Thymus (tissue), 11 donors: ENCODE measurements around the gene PLA2G4C. TPM values are rescaled to one million over a fixed set of nuclear protein-coding genes. Genes with fewer than 3 reads are reported as not detected.

ENCODE experiments used
- DNase-seq, 9 donors: peaks; one replicate each; pipeline ENCODE4 v3.0.0-alpha.2; 2013; ENCODE audit warnings: low spot score in 9 of 9, low read depth in 6 of 9, missing footprints in 1 of 9
- H3K27ac ChIP-seq, 2 donors: one replicate each; pipeline ENCODE4 v1.5.1; 2013; ENCODE audit warnings: control low read depth in 1 of 2, low read depth in 1 of 2, low read length in 1 of 2, mild to moderate bottlenecking in 1 of 2, moderate library complexity in 1 of 2
- H3K27me3 ChIP-seq, 2 donors: one replicate each; pipeline ENCODE4 v1.5.1; 2013; ENCODE audit warnings: low read length in 1 of 2; ENCODE audit not compliant: control insufficient read depth in 2 of 2, insufficient read depth in 1 of 2
- H3K36me3 ChIP-seq, 2 donors: one replicate each; pipeline ENCODE4 v1.5.1; 2013; ENCODE audit warnings: low read length in 1 of 2, mild to moderate bottlenecking in 1 of 2, moderate library complexity in 1 of 2; ENCODE audit not compliant: control insufficient read depth in 2 of 2, insufficient read depth in 2 of 2
- H3K4me1 ChIP-seq, 2 donors: one replicate each; pipeline ENCODE4 v1.5.1; 2013; ENCODE audit warnings: low read length in 2 of 2; ENCODE audit not compliant: control insufficient read depth in 2 of 2, insufficient read depth in 2 of 2
- H3K4me3 ChIP-seq, 2 donors: one replicate each; pipeline ENCODE4 v1.5.1; 2013; ENCODE audit warnings: low read length in 2 of 2, control low read depth in 1 of 2, mild to moderate bottlenecking in 1 of 2
- H3K9me3 ChIP-seq, 2 donors: one replicate each; pipeline ENCODE4 v1.5.1; 2013; ENCODE audit warnings: low read length in 1 of 2, mild to moderate bottlenecking in 1 of 2; ENCODE audit not compliant: control insufficient read depth in 2 of 2, insufficient read depth in 1 of 2
- WGBS: extraction: QIAGEN DNeasy Blood & Tissue Kit; methylation state at CpG from one replicate; pipeline ENCODE4 v1.1.7; 2013; 5-methylcytosine and 5-hydroxymethylcytosine counted together
- polyA plus RNA-seq: library from polyadenylated mRNA; stranded (reverse); fragments of 200-250 nt; gene quantifications from one replicate; pipeline ENCODE4 v1.2.3, GENCODE V29; 2013
- total RNA-seq: library from RNA; stranded (reverse); fragments of 120-200 nt; gene quantifications from one replicate; pipeline ENCODE4 v1.2.4, GENCODE V29; 2013
- donor health status: healthy.

PLA2G4C gene
- total and polyA plus RNA-seq, 2 donors = 8.1 to 15.0 TPM

DNA sequence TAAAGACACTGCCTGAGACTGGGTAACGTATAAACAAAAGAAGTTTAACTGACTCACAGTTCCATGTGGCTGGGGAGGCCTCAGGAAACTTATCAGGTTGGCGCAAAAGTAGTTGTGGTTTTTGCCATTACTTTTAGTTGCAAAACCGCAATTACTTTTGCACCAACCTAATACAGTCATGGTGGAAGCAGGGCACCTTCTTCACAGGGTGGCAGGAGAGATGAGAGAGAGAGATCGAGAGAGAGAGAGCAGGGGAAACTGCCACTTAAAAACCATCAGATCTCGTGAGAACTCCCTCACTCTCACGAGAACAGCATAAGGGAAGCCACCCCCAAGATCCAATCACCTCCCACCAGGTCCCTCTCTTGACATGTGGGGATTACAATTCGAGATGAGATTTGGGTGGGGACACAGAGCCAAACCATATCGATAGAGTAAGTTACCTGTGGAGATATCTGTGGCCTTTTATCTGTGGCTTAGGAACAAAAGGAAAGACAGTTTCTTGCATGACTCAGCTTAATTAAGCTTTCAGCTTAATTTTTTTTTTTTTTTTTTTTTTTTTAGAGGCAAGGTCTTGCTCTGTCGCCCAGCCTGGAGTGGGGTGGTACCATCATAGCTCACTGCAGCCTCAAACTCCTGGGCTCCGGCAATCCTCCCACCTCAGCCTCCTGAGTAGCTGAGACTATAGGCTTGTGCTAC lies 59.1 kb downstream of the PLA2G4C start:
- H3K27ac ChIP-seq = no peak overlapping the region
- no peak overlapping the region for H3K4me3 ChIP-seq
- WGBS = 77% methylated on average over 10 of the region's 10 CpGs

DNA sequence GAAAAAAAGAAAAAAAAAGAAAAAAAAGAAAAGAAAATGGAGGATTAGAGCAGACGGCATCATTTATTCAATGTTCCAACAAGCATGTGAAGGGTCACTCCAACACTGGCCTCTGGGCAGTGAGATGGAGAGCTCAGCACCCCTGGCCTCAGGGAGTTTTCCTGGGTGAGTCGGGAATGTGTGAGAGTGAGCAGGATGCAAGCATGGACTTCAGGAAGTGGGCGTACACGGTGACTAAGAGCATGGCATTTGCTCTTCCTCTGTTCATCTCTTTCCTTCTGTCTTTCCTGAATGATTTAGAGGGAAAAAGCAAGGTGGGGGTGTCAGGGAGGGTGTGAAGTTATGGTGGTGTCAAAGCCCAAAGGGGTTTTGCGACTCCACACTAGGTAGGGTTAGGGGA lies 66.1 kb downstream of the PLA2G4C start:
- Histone ChIP-seq H3K36me3 (no peaks in the 10 kb centered on the region), H3K9me3 (peaks cover 0 to 3% of the 10 kb centered on the region in 2 donors), H3K27ac (no peak overlapping the region), H3K4me3 (no peak overlapping the region), H3K27me3 (no peaks in the 10 kb centered on the region), H3K4me1 (no peaks in the 10 kb centered on the region)
- WGBS = 88% methylated on average over 5 of the region's 5 CpGs
- DNase-seq = no peak

More for the DNA sequence above, 59.1 kb downstream of the PLA2G4C start:
- Histone ChIP-seq H3K36me3 (no peaks in the 10 kb centered on the region), H3K9me3 (no peaks in the 10 kb centered on the region), H3K27me3 (no peaks in the 10 kb centered on the region), H3K4me1 (no peaks in the 10 kb centered on the region)
- no peak for DNase-seq

DNA sequence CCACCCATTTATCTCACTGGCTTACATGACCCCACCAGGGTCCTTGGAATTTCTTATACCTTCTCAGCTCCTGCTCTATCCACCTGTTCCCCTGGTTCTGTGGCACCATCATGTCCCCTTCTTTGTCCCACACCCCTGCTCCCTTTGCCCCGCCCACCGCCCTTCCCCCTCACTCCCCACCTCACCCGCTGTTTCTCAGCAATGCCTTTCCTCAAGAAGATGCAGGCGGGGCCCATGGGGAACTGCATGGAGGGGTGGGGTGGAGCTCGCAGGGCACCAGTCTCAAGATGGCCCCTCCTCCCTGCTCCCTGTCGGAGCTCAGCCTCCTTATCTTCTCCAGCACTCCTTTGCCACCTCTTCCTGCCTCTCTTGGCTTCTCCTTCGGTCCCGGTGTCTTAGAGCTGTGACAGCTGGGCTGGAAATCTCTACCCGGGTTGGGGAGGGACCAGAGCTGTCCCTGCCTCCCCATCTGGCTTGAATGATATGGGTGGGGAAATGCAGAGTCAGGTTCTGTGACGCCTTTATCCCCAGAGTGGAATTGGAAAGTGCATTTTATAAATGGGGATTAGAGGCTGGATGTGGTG lies 66.8 kb downstream of the PLA2G4C start, which contains the start of gene CABP5:
TSS of gene CABP5 (minus strand) at position 405 of the 584 bp plus-strand sequence. CDS start at position 248, 157 bp downstream.
- H3K27ac ChIP-seq = no peak within 1 kb of the TSS
- H3K36me3 ChIP-seq = no peaks in the 10 kb centered on the region
- DNase-seq = no peak
- 77% methylated on average over 10 of the region's 10 CpGs for WGBS
- no peaks in the 10 kb centered on the region for H3K4me1 ChIP-seq
- no peak within 1 kb of the TSS for H3K4me3 ChIP-seq
- no peaks in the 10 kb centered on the region for H3K27me3 ChIP-seq
- peaks cover 0 to 3% of the 10 kb centered on the region in 2 donors for H3K9me3 ChIP-seq

DNA sequence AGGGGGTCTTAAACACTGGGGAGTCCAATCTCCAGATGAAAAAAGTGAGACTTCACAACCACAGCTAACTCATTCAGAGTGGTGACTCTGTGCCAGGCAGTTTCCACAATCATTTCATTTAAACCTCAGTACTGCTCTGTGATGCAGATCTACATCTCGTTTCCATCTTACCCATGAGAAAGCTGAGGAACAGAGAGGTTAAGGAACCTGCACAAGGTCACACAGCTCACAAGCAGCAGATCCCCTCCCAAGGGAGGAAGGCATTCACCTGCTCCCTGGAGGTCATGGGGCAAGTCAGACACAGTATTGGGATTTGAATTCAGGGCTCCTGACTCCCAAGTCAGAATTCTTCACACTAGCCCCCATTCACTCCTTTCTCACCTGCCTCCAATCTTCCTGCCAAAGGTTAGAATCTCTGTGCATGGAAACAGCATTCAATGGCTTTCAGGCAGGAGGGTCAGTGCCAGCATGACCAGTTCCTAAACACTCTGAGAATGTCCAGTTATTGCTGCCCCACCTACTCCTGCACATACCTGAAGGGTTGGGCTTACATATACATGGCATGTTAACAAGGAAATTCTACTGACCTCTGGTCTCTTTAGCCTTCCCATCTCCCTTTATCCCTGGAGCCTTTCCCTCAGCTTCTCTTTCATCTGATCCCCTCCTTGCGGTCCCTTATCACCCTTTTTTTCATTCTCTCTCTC lies 68.6 kb downstream of the PLA2G4C start:
- Histone ChIP-seq H3K4me1 (no peaks in the 10 kb centered on the region), H3K9me3 (peaks cover 0 to 3% of the 10 kb centered on the region in 2 donors), H3K36me3 (no peaks in the 10 kb centered on the region), H3K27me3 (no peaks in the 10 kb centered on the region), H3K27ac (no peak overlapping the region), H3K4me3 (no peak overlapping the region)
- 79% methylated on average over 2 of the region's 2 CpGs for WGBS
- DNase-seq = no peak

DNA sequence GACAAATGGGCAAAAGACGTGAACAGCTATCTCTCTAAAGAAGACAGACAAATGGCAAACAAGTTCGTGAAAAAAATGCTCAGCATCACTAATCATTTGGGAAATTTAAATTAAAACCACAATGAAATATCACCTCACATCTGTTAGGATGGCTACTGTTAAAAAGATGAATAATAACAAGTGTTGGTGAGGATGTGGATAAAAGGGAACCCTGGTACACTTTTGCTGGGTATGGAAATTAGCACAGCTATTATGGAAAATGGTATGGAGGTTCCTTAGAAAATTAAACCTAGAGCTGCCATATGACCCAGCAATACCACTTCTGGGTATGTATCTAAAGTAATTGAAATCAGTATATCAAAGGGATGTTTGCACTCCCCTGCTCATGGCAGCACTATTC lies 73.9 kb downstream of the PLA2G4C start:
- no peaks in the 10 kb centered on the region for H3K36me3 ChIP-seq
- no peaks in the 10 kb centered on the region for H3K27me3 ChIP-seq
- 94% methylated on average over 2 of the region's 2 CpGs for WGBS
- H3K9me3 ChIP-seq = no peaks in the 10 kb centered on the region
- no peak overlapping the region for H3K27ac ChIP-seq
- DNase-seq = no peak
- no peak overlapping the region for H3K4me3 ChIP-seq
- no peaks in the 10 kb centered on the region for H3K4me1 ChIP-seq

DNA sequence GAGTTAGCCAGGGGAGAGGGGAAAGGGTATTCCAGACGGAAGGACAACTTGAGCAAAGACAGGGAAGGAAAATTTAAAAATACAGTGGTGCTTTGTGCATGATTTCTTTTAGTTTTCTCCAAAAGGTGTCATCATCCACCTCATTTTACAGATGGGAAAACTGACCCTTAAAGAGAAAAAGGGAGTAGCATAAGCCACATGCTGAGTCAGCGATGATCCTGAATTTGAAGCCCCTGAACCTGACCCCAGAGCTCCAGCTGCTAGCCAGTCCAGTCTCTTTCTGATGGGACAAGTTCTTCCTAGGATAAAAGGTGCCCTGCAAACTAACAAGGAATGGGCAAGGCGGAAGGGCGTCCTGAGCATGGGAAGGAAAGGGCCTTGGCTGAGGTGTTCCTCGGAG lies 77.0 kb downstream of the PLA2G4C start:
- WGBS = 78% methylated on average over 5 of the region's 5 CpGs
- DNase-seq = no peak
- Histone ChIP-seq H3K4me1 (no peaks in the 10 kb centered on the region), H3K9me3 (no peaks in the 10 kb centered on the region), H3K27ac (no peak overlapping the region), H3K4me3 (no peak overlapping the region), H3K36me3 (no peaks in the 10 kb centered on the region), H3K27me3 (no peaks in the 10 kb centered on the region)

DNA sequence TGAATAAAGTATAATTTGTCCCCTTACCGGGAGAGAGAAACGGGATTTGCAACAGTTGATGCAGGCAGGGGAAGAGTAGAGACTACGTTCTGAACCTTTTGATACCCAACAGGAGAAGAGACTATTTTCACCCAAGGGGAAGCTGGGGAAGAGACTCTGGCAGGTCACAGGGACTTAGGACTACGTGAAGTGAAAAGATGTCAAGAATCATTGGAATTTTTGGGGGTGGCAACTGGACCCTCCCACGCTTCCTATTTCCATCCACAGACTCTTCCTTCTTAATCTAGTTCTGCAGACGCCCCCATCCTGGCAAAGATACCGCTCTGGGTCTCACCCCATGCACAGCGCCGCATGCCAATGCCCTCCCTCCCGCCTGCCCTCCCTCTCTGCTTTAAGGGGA lies 80.5 kb downstream of the PLA2G4C start:
- no peaks in the 10 kb centered on the region for H3K9me3 ChIP-seq
- no peaks in the 10 kb centered on the region for H3K27me3 ChIP-seq
- no peak overlapping the region for H3K4me3 ChIP-seq
- DNase-seq = no peak
- no peak overlapping the region for H3K27ac ChIP-seq
- no peaks in the 10 kb centered on the region for H3K36me3 ChIP-seq
- 78% methylated on average over 10 of the region's 10 CpGs for WGBS
- no peaks in the 10 kb centered on the region for H3K4me1 ChIP-seq

DNA sequence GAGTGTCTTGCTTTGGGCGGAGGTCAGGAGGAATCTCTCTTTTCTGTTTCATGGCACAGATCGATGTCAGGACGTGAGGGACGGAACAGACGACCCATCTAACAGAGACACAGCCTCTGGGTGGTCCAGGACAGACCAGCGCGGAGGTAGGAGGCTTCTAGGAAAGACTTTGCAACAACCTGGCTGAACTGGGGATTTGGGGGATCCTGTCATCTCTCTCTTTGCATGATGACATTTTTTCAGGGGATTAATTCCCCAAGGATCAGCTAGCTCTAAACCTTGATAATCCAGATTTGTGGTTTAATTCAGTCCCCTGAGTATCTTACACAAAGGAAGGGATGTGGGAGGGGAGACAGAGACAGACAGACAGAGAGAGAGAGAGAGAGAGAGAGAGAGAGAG lies 81.2 kb downstream of the PLA2G4C start:
- Histone ChIP-seq H3K27ac (no peak overlapping the region), H3K4me3 (no peak overlapping the region), H3K36me3 (no peaks in the 10 kb centered on the region), H3K4me1 (no peaks in the 10 kb centered on the region), H3K9me3 (no peaks in the 10 kb centered on the region), H3K27me3 (no peaks in the 10 kb centered on the region)
- 88% methylated on average over 7 of the region's 7 CpGs for WGBS
- DNase-seq = no peak

DNA sequence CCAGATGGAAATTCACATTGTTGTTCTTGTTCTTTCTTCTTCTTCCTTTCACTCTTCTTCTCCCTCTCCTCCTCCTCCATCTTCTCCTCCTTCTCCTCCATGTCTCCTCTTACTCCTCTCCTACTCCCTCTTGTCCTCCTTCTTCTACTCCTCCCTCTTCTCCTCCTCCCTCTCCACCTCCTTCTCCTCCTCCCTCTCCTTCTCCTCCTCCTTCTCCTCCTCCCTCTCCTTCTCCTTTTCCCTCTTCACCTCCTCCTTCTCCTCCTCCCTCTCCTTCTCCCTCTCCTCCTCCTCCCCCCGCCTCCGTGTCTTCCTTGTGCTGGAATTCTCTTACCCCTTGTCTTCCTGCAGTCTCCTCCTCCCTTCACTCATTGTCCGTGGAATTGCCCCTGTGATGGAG lies 85.1 kb downstream of the PLA2G4C start:
- H3K4me1 ChIP-seq = no peaks in the 10 kb centered on the region
- H3K27ac ChIP-seq = no peak overlapping the region
- no peak for DNase-seq
- 81% methylated on average over 3 of the region's 3 CpGs for WGBS
- H3K4me3 ChIP-seq = no peak overlapping the region
- no peaks in the 10 kb centered on the region for H3K36me3 ChIP-seq
- H3K9me3 ChIP-seq = no peaks in the 10 kb centered on the region
- H3K27me3 ChIP-seq = no peaks in the 10 kb centered on the region
